HEK293 (cell line): ENCODE measurements around the gene FBN2.

ENCODE experiments used
- BCL6B ChIP-seq: fragments of 450-650 bp; formaldehyde crosslinking; IDR thresholded peaks from 2 replicates; pipeline ENCODE4 v1.5.1; 2017; ENCODE audit warnings: missing biosample characterization, missing genetic modification characterization
- EGR2 ChIP-seq: fragments of 450-650 bp; formaldehyde crosslinking; IDR thresholded peaks from 2 replicates; pipeline ENCODE4 v1.5.1; 2016; ENCODE audit warnings: low read depth, missing biosample characterization, missing genetic modification characterization
- ELK4 ChIP-seq: IDR thresholded peaks from 2 replicates; pipeline ENCODE4 v1.6.1; 2011; ENCODE audit warnings: mild to moderate bottlenecking, low read depth, low read length, borderline replicate concordance
- REPIN1 ChIP-seq: fragments of 450-650 bp; formaldehyde crosslinking; IDR thresholded peaks from 2 replicates; pipeline ENCODE4 v1.5.1; 2017; ENCODE audit warnings: missing biosample characterization, missing genetic modification characterization, low read depth
- SALL2 ChIP-seq: fragments of 450-650 bp; formaldehyde crosslinking; IDR thresholded peaks from 2 replicates; pipeline ENCODE4 v1.5.0; 2017; ENCODE audit warnings: missing biosample characterization, mild to moderate bottlenecking, missing genetic modification characterization, borderline replicate concordance
- SCRT2 ChIP-seq: fragments of 450-650 bp; formaldehyde crosslinking; IDR thresholded peaks from 2 replicates; pipeline ENCODE4 v1.5.1; 2016; ENCODE audit warnings: missing biosample characterization, missing genetic modification characterization
- ZBTB11 ChIP-seq: fragments of 450-650 bp; formaldehyde crosslinking; conservative IDR thresholded peaks from 2 replicates; pipeline ENCODE4 v1.5.1; 2016; ENCODE audit warnings: low read depth, missing biosample characterization, missing genetic modification characterization
- ZEB2 ChIP-seq: fragments of 450-650 bp; formaldehyde crosslinking; IDR thresholded peaks from 2 replicates; pipeline ENCODE4 v1.5.1; 2016; ENCODE audit warnings: missing biosample characterization, missing genetic modification characterization
- ZNF211 ChIP-seq: fragments of 450-650 bp; formaldehyde crosslinking; IDR thresholded peaks from 2 replicates; pipeline ENCODE4 v1.5.1; 2016; ENCODE audit warnings: low read depth, missing biosample characterization, missing genetic modification characterization
- ZNF292 ChIP-seq: fragments of 450-650 bp; formaldehyde crosslinking; IDR thresholded peaks from 2 replicates; pipeline ENCODE4 v1.5.1; 2016; ENCODE audit warnings: low read depth, missing biosample characterization, missing genetic modification characterization, borderline replicate concordance
- ZNF302 ChIP-seq: fragments of 450-650 bp; formaldehyde crosslinking; IDR thresholded peaks from 2 replicates; pipeline ENCODE4 v1.5.1; 2016; ENCODE audit warnings: missing biosample characterization, missing genetic modification characterization, low read depth
- ZNF354C ChIP-seq: fragments of 450-650 bp; formaldehyde crosslinking; IDR thresholded peaks from 2 replicates; pipeline ENCODE4 v1.5.1; 2016; ENCODE audit warnings: missing biosample characterization, missing genetic modification characterization, low read depth, borderline replicate concordance
- ZNF521 ChIP-seq: fragments of 450-650 bp; formaldehyde crosslinking; IDR thresholded peaks from 2 replicates; pipeline ENCODE4 v1.5.1; 2017; ENCODE audit warnings: missing biosample characterization, mild to moderate bottlenecking, missing genetic modification characterization
- ZNF549 ChIP-seq: fragments of 450-650 bp; IDR thresholded peaks from 2 replicates; pipeline ENCODE4 v1.5.1; 2018; ENCODE audit warnings: missing biosample characterization, missing genetic modification characterization, mild to moderate bottlenecking, inconsistent platforms, moderate library complexity
- ZNF560 ChIP-seq: fragments of 450-650 bp; formaldehyde crosslinking; IDR thresholded peaks from 2 replicates; pipeline ENCODE4 v1.5.1; 2017; ENCODE audit warnings: missing biosample characterization, missing genetic modification characterization, borderline replicate concordance
- ZNF585B ChIP-seq: fragments of 450-650 bp; formaldehyde crosslinking; IDR thresholded peaks from 2 replicates; pipeline ENCODE4 v1.5.1; 2016; ENCODE audit warnings: missing biosample characterization, missing genetic modification characterization
- ZNF600 ChIP-seq: fragments of 450-650 bp; formaldehyde crosslinking; IDR thresholded peaks from 2 replicates; pipeline ENCODE4 v1.5.1; 2016; ENCODE audit warnings: missing biosample characterization, missing genetic modification characterization
- ZNF670 ChIP-seq: fragments of 450-650 bp; formaldehyde crosslinking; IDR thresholded peaks from 2 replicates; pipeline ENCODE4 v1.5.1; 2016; ENCODE audit warnings: missing biosample characterization, missing genetic modification characterization, low read depth
- ZNF692 ChIP-seq: fragments of 450-650 bp; formaldehyde crosslinking; IDR thresholded peaks from 2 replicates; pipeline ENCODE4 v1.5.1; 2016; ENCODE audit warnings: missing biosample characterization, missing genetic modification characterization
- ZNF704 ChIP-seq: fragments of 450-650 bp; formaldehyde crosslinking; IDR thresholded peaks from 2 replicates; pipeline ENCODE4 v1.5.1; 2016; ENCODE audit warnings: missing biosample characterization, missing genetic modification characterization
- ZNF747 ChIP-seq: fragments of 450-650 bp; formaldehyde crosslinking; IDR thresholded peaks from 2 replicates; pipeline ENCODE4 v1.5.1; 2016; ENCODE audit warnings: missing biosample characterization, missing genetic modification characterization
- ZSCAN4 ChIP-seq: fragments of 450-650 bp; formaldehyde crosslinking; IDR thresholded peaks from 2 replicates; pipeline ENCODE4 v1.5.1; 2017; ENCODE audit warnings: missing biosample characterization, missing genetic modification characterization
- TF ChIP-seq, protein P1 (sequence below): fragments of 450-650 bp; formaldehyde crosslinking; IDR thresholded peaks from 2 replicates; pipeline ENCODE4 v1.5.1; 2016; ENCODE audit warnings: missing biosample characterization, missing genetic modification characterization
- TF ChIP-seq, protein P2 (sequence below): fragments of 450-650 bp; formaldehyde crosslinking; IDR thresholded peaks from 2 replicates; pipeline ENCODE4 v1.5.1; 2016; ENCODE audit warnings: missing biosample characterization, missing genetic modification characterization

FBN2 gene

DNA sequence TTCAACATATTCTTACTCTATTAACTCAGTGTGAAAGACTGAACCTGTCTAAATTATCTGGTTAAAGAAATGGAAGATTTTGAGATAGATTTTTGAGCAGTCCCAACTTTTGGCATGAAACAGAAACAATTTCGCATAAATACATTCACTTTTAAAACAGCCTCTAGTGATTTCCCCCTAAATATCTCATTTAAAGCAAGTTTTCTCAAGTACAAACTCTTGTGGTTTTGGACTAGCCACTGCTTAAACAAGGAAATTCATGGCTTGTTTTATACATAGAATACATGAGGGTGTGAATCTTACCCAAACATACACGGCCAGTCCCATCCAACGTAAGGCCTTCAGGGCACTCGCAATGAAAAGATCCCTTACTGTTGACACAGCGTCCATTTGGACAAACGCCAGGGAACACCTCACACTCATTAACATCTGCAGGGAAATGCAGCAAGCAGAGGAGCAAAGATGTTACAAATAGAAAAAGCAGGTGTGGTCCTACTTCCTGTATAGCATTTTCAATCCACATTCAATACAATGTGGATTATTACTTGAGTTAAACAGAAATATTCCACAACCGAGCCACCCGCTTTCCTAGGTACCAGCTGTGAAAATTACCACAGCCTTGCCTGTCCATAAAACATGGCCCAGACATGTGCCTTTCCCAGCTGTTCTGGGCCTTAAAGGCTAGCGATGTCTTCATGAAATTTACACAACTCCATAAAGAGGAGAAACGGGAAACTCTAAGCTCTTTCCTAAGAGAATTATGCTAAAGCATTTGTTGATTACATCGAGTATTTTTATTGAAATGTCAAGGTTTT lies 188.8 kb downstream of the FBN2 start (continued):
- TF ChIP-seq, protein P1, sequence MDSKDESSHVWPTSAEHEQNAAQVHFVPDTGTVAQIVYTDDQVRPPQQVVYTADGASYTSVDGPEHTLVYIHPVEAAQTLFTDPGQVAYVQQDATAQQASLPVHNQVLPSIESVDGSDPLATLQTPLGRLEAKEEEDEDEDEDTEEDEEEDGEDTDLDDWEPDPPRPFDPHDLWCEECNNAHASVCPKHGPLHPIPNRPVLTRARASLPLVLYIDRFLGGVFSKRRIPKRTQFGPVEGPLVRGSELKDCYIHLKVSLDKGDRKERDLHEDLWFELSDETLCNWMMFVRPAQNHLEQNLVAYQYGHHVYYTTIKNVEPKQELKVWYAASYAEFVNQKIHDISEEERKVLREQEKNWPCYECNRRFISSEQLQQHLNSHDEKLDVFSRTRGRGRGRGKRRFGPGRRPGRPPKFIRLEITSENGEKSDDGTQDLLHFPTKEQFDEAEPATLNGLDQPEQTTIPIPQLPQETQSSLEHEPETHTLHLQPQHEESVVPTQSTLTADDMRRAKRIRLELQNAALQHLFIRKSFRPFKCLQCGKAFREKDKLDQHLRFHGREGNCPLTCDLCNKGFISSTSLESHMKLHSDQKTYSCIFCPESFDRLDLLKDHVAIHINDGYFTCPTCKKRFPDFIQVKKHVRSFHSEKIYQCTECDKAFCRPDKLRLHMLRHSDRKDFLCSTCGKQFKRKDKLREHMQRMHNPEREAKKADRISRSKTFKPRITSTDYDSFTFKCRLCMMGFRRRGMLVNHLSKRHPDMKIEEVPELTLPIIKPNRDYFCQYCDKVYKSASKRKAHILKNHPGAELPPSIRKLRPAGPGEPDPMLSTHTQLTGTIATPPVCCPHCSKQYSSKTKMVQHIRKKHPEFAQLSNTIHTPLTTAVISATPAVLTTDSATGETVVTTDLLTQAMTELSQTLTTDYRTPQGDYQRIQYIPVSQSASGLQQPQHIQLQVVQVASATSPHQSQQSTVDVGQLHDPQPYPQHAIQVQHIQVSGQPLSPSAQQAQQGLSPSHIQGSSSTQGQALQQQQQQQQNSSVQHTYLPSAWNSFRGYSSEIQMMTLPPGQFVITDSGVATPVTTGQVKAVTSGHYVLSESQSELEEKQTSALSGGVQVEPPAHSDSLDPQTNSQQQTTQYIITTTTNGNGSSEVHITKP (tag by site-specific recombination), result peak; percentile 76
- TF ChIP-seq ZNF560 (no peak), SALL2 (no peak), ZNF704 (tag by site-specific recombination) (no peak), ZNF549 (no peak), BCL6B (tag by site-specific recombination) (0 out of 2 replicates have a peak, but pooled peaks have one; percentile 9), ZNF692 (tag by site-specific recombination) (peak; percentile 64; the same call in 1 of the 2 replicates), EGR2 (tag by site-specific recombination) (no peak), ZBTB11 (tag by site-specific recombination) (no peak), SCRT2 (tag by site-specific recombination) (no peak), ZNF521 (tag by site-specific recombination) (no peak), ZNF600 (tag by site-specific recombination) (peak; percentile 42; the same call in 1 of the 2 replicates), ZNF292 (tag by site-specific recombination) (no peak), ZNF302 (tag by site-specific recombination) (no peak), ELK4 (no peak), ZNF354C (tag by site-specific recombination) (no peak), ZNF211 (no peak), REPIN1 (tag by site-specific recombination) (no peak), ZNF585B (tag by site-specific recombination) (no peak), ZSCAN4 (no peak), ZNF670 (tag by site-specific recombination) (no peak), ZNF747 (tag by site-specific recombination) (no peak), ZEB2 (tag by site-specific recombination) (no peak)
- TF ChIP-seq, protein P2, sequence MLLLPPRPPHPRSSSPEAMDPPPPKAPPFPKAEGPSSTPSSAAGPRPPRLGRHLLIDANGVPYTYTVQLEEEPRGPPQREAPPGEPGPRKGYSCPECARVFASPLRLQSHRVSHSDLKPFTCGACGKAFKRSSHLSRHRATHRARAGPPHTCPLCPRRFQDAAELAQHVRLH, result no peak
